Tibial artery (tissue), 4 donors: ENCODE results near the gene TMEM120B.
"Not testable (repeated sequence)": the region's sequence is repeated elsewhere in the genome, so short reads cannot be mapped to it uniquely, and the experiment has no call there.

ENCODE experiments used
- DNase-seq, 2 donors: peaks; one replicate each; pipeline ENCODE4 v3.0.0-alpha.2; 2019
- H3K27ac ChIP-seq, 2 donors: fragments of 200-600 bp; sonication (generic) in 1 of 2; 1 replicate in 1 of 2; 2 replicates in 1 of 2; pipeline ENCODE4 v1.5.1; 2018 to 2019; ENCODE audit warnings: mild to moderate bottlenecking in 1 of 2
- H3K27me3 ChIP-seq, 2 donors: fragments of 200-600 bp; sonication (generic) in 1 of 2; one replicate each; pipeline versions ENCODE4 v1.5.1 to v1.6.0; 2016 to 2019
- H3K36me3 ChIP-seq, 3 donors: fragments of 200-600 bp; sonication (generic) in 2 of 3; one replicate each; pipeline ENCODE4 v1.5.1; 2016 to 2019; ENCODE audit warnings: mild to moderate bottlenecking in 2 of 3
- H3K4me1 ChIP-seq, 4 donors: fragments of 200-600 bp; sonication (generic) in 2 of 4; 1 replicate in 3 of 4; 2 replicates in 1 of 4; pipeline ENCODE4 v1.5.1; 2016 to 2019
- H3K4me3 ChIP-seq, 2 donors: fragments of 200-600 bp; sonication (generic) in 1 of 2; 1 replicate in 1 of 2; 2 replicates in 1 of 2; pipeline ENCODE4 v1.5.1; 2018 to 2019; ENCODE audit warnings: mild to moderate bottlenecking in 2 of 2
- H3K9me3 ChIP-seq, 3 donors: fragments of 200-600 bp; sonication (generic) in 1 of 3; one replicate each; pipeline ENCODE4 v1.5.1; 2016 to 2019
- CTCF ChIP-seq, 2 experiments: fragments of 200-600 bp in 1 of 2; fragments of 450-650 bp in 1 of 2; IDR thresholded peaks; one replicate each; pipeline ENCODE4 v1.5.1; 2017 to 2019; ENCODE audit warnings: antibody characterized with exemption in 2 of 2, mild to moderate bottlenecking in 1 of 2, moderate library complexity in 1 of 2
- intact Hi-C: fragments of 100-400 bp; cut with DNase I; formaldehyde crosslinking; loops from one replicate; pipeline ENCODE4 v1.15.0; 2023; ENCODE audit warnings: low total_unique reads

The TMEM120B gene

GRCh38 chr12:121741743-121742142 is 29.2 kb downstream of the TMEM120B start:
- no peak for TF ChIP-seq CTCF (IDR thresholded peaks at IDR 0.05)
- Histone ChIP-seq H3K9me3 (no peaks in the 10 kb centered on the region), H3K27me3 (no peaks in the 10 kb centered on the region), H3K36me3 (no peaks in the 10 kb centered on the region), H3K4me3 (no peak overlapping the region), H3K27ac (no peak overlapping the region), H3K4me1 (peaks cover 0 to 9% (median 3%) of the 10 kb centered on the region in 4 donors)
- DNase-seq: no peak
- intact Hi-C loops: no loop called here

- not testable (repeated sequence) for H3K4me3 ChIP-seq
These were observed 33.0 kb downstream of the TMEM120B start for GRCh38 chr12:121745545-121745944.

GRCh38 chr12:121748218-121748570 is 35.6 kb downstream of the TMEM120B start:
- Histone ChIP-seq H3K4me1 (peaks cover 0 to 1% (median 0%) of the 10 kb centered on the region in 4 donors), H3K27me3 (no peaks in the 10 kb centered on the region), H3K27ac (no peak overlapping the region), H3K9me3 (no peaks in the 10 kb centered on the region), H3K4me3 (no peak overlapping the region), H3K36me3 (peaks cover 0 to 37% (median 0%) of the 10 kb centered on the region in 3 donors)
- TF ChIP-seq CTCF (IDR thresholded peaks at IDR 0.05): no peak
- intact Hi-C loops: no loop called here
- no peak for DNase-seq

More at GRCh38 chr12:121745545-121745944, 33.0 kb downstream of the TMEM120B start:
- H3K4me1 ChIP-seq, H3K27ac ChIP-seq, H3K27me3 ChIP-seq, intact Hi-C loops, DNase-seq, H3K9me3 ChIP-seq: not testable (repeated sequence)
- H3K36me3 ChIP-seq: peaks cover 0 to 22% (median 0%) of the 10 kb centered on the region in 3 donors

GRCh38 chr12:121748571-121749265 is 36.2 kb downstream of the TMEM120B start:
- Histone ChIP-seq H3K27me3 (no peaks in the 10 kb centered on the region), H3K9me3 (no peaks in the 10 kb centered on the region), H3K4me3 (no peak overlapping the region), H3K36me3 (peaks cover 0 to 37% (median 0%) of the 10 kb centered on the region in 3 donors), H3K4me1 (peaks cover 0 to 6% (median 2%) of the 10 kb centered on the region in 4 donors), H3K27ac (no peak overlapping the region)
- intact Hi-C loops: no loop called here
- no peak for TF ChIP-seq CTCF (IDR thresholded peaks at IDR 0.05)
- no peak for DNase-seq

GRCh38 chr12:121749267-121749666 is 36.7 kb downstream of the TMEM120B start:
- Histone ChIP-seq H3K4me3 (no peak overlapping the region), H3K27ac (no peak overlapping the region), H3K27me3 (no peaks in the 10 kb centered on the region), H3K9me3 (no peaks in the 10 kb centered on the region), H3K4me1 (peaks cover 0 to 12% (median 8%) of the 10 kb centered on the region in 4 donors), H3K36me3 (peaks cover 0 to 37% (median 0%) of the 10 kb centered on the region in 3 donors)
- intact Hi-C loops: no loop called here
- TF ChIP-seq CTCF (IDR thresholded peaks at IDR 0.05): no peak
- DNase-seq: no peak

GRCh38 chr12:121750507-121750955 is 38.0 kb downstream of the TMEM120B start:
- peaks cover 0 to 37% (median 0%) of the 10 kb centered on the region in 3 donors for H3K36me3 ChIP-seq
- intact Hi-C loops: loop anchor here (5.0 kb wide), 1 partner anchor 38 kb away; the partner anchor contains the start of gene TMEM120B

More at GRCh38 chr12:121750507-121750955, 38.0 kb downstream of the TMEM120B start:
- no peak for TF ChIP-seq CTCF (IDR thresholded peaks at IDR 0.05)
- H3K4me1 ChIP-seq: peaks cover 0 to 16% (median 11%) of the 10 kb centered on the region in 4 donors
- H3K27me3 ChIP-seq: no peaks in the 10 kb centered on the region
- H3K4me3 ChIP-seq: no peak overlapping the region
- no peaks in the 10 kb centered on the region for H3K9me3 ChIP-seq
- H3K27ac ChIP-seq: no peak overlapping the region
- no peak for DNase-seq
